Hematopoietic multipotent progenitor cell treated with erythropoietin and hydrocortisone succinate and interleukin-3 and kit ligand, for 17 days (in vitro differentiated cells): Measurements from ENCODE around the gene ATP5F1E.

Experiments used
- DNase-seq: peaks from one replicate; pipeline ENCODE4 v3.0.0-alpha.2; 2015; ENCODE audit warnings: low spot score

ATP5F1E gene

GRCh38 chr20:59032023-59032712, at the start of gene ATP5F1E:
Gene ATP5F1E (minus strand): TSS chr20:59032335. CDS start chr20:59032251, 84 bp downstream.
- peak; percentile 92 for DNase-seq

DNA sequence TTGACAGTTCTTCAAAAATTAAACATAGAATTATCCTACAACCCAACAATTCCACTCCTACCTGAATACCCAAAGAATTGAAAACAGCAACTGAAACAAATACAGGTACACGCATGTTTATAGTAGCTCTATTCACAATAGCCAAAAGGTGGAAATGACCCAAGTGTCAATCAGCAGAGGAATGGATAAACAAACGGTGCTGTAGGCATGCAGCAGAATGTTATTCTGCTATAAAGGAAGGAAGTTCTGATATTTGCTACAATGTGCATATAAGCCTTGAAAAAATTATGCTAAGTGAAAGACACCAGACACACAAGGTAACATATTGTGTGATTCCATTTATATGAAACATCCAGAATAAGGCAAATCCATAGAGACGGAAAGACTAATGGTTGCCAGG, 48.9 kb upstream of the ATP5F1E start:
- DNase-seq, result no peak

- no peak for DNase-seq
Observed at GRCh38 chr20:59078231-59078630, 46.1 kb upstream of the ATP5F1E start.

GRCh38 chr20:59077705-59078104, 45.6 kb upstream of the ATP5F1E start:
- DNase-seq, result no peak

GRCh38 chr20:59075934-59076508, 43.9 kb upstream of the ATP5F1E start:
- no peak for DNase-seq

GRCh38 chr20:59074456-59074855, 42.3 kb upstream of the ATP5F1E start:
- DNase-seq, result no peak

GRCh38 chr20:59073582-59073981, 41.4 kb upstream of the ATP5F1E start:
- no peak for DNase-seq

GRCh38 chr20:59071216-59071615, 39.1 kb upstream of the ATP5F1E start:
- no peak for DNase-seq

GRCh38 chr20:59069026-59069425, 36.9 kb upstream of the ATP5F1E start:
- no peak for DNase-seq

DNA sequence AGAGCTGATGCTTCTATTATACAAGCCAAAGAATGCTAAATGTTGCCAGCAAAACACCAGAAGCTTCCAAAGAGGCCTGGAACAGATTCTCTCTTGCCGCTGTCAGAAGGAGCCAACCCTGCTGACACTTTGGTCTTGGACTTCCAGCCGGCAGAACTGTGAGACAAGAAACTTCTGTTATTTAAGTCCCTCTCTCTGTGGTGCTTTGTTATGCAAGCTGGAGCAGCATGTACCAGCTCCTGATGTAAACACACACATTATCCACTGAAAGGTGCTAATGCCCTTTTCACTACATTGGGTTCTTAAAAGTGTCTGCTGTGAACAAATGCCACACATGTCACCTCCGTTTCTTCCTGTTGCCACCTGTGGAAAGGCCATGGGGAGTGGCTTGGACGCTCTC, 36.4 kb upstream of the ATP5F1E start:
- DNase-seq, result no peak

DNA sequence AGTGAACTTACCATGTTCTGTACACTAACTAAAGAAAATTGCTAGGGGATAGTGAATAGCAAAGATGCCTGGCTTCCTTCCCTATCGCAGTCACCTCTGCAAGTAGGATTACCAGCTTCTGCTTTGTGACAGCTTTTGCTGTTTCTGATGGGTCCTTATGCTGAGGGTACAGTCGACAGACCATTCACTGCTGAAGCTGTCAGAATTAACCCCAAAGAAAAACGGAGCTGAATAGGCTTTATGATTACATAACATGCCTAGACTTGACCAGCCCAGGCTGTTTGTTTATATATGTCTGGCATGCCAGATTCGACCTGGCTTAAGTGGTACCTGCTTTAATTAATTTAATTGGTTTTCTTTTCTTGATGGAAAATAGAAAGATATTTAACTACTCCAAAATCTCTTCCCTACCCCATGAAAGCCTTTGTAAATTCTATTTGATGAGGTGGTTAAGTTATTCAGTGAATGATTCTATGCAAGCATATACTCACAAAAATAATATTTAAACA, 32.1 kb upstream of the ATP5F1E start:
- no peak for DNase-seq

DNA sequence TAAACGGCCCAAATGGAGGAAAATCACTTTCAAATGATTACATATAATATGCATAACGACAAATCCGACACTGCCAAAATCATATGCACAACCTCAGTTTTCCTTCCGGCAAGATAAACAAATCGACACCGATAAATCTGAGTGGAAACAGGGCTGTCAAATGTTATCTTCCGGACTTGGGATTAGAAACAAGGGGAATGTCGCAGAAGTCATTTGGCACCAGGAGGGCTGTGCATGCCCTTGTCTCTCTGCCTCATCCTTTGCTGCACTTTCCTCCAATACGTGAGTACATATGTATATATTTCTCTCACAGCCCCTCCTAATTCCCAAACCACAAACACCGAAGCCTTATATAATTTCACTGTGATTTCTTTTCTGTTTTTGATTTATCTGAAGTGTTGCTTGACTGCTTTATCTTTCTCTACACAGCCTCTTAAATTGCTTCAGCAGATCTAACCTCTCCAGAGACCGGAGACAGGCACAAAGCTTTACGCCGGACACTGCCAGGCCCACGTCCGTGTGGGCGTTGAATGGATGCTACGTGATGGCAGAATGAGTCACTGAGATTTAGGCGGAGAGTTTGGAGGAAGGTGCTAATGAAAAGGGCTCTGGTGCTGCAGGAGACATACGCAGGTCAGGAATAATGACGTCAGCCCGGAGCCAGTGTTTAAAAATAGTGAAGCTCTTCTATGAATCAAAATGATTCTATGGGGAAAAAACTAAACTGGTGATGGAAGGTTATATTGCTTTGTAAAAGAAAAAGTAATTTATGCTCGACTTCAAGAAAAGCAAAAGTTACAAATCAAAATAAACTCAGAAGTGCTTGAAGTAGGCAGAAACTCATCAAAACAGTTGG, 31.5 kb upstream of the ATP5F1E start:
- no peak for DNase-seq

DNA sequence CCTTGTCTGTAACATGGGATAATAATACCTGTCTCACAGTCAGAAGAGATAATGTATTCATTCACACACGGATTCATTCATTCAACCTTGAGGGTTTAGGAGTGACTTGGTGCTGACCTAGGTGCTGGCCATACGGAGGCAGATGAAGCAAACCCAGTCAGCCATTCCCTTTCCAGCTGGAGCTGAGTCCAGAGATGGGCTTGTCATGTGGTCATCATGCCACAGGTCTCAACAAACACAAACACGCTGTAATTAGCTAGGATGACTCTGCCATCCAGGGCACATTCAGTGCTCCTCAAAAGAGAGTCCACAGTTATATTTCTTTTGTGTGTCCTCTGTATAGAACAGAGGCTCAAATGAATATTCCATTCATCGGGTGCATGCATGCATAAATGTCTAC, 29.9 kb upstream of the ATP5F1E start:
- DNase-seq, result no peak

DNA sequence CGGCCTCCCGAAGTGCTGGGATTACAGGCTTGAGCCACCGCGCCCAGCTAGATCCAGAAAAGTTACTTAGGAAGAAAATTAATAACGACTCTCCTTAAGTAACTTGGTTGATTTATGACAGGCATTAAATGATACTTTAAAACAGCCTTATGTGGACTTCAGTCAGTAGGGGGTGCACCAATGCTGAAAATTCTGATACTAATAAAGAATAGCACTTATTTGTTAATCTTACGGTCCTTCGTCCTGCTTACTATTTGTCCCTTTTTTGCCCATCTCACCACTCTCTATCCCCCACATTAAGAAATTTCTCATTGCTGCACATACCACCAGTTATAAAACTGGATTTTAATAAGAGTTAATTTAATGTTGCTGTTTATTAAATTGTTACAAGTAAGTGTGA, 23.2 kb upstream of the ATP5F1E start:
- no peak for DNase-seq

DNA sequence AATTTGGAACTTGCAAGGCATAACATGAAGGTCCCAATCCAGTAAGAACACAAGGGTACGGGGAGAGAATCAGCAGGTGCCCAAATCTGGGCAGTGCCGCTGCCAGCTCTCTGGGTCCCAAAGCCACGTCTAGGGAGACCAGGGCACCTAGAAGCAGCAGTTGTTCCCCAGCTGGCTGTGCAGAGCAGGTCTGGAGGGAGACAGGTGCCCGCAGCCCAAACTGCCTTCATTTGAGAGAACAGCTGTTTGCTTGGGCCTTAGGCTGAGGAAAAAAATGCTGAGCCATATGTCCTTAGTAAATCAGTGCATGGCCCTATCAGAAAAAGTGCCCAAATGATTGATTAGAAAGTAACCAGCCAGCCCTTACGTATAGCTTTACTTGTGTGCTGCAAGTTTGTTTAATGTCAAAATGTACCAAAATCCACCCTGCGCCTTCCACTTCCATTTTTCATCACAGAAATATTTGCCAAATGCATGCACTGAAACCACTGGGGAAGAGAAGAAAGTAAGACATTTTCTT, 19.6 kb upstream of the ATP5F1E start:
- no peak for DNase-seq

- no peak for DNase-seq
Observed at GRCh38 chr20:59050437-59050836, 18.3 kb upstream of the ATP5F1E start.

DNA sequence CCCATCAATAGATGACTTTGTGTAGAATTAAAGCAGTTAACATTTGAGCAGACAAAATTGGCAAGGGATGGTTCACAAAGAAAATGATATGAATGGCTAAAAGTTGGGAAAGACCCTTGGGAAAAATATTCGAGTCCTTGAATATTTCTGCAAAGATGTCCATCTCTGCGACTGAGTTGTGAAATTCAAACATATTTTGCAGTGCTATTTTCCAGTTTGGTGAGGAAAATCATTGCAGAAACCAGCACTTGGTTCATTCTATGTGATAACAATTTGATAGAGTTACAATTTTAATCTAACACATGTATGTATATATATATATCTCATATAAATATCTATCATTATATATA, 16.5 kb upstream of the ATP5F1E start:
- no peak for DNase-seq

DNA sequence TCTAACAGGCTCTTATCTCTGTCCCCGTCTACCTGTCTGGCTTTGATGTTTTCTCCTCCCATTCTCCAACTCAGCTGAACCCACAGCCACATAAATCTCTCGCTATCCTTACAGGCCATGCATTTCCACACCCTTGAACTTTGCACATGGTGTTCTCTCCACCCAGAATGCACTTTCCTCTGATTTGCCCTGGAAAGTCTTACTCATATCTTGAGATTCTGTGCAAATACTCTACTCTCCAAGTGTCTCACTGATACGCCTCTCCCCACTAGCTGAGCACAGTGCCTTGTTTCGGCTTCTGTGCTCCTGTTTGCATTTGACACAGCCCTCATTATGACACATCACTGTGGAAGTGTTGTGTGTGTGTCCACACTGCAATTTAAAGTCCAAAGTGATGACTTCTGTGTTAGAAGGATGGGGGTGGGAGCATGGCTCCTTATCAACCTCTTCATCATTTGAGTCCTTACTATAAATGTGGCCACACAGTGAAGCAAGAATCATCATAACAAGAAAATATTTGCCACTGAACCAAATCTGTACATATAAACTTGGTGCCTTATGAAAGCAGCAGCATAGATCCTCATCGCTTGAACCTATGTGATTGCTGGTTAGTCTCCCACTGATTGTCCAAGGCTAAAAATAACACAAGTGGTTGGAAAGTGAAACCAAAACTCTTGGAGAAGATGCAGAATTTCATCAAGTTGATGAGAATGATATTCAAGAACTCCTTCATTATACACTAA, 16.0 kb upstream of the ATP5F1E start:
- DNase-seq, result no peak

DNA sequence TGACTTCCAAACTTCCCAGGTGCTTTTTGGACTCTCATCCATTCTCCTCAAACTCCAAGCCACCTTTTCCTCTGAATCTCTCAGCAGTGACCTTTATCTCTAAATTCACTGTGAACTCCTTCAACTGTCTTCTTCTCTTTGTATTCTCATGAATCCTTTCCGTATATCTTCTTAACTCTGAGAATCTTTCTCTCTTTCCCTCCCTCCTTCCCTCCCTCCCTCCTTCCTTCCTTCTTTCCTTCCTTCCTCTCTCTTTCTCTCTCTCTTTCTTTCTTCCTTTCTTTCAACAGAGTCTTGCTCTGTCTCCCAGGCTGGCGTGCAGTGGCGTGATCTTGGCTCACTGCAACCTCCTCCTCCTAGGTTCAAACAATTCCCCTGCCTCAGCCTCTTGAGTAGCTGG, 14.7 kb upstream of the ATP5F1E start:
- DNase-seq, result no peak

DNA sequence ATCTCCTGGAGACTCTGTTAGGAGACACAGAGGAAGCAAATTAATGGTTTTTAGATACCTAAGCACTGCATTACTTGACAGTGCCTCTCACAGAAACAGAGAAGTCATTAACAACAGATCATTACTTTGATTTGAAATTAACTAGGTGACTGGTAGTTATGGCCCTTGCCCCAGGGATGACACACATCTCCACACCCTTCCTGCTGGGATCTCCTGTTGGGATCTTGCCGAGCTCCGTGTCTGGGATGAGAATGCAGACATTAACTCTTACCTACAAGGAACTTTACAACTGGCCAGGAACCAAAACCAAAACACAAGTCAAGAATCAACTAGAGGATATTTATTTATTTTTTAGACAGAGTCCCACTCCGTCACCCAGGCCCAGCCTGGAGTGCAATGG, 12.7 kb upstream of the ATP5F1E start:
- no peak for DNase-seq

GRCh38 chr20:59044295-59044694, 12.2 kb upstream of the ATP5F1E start:
- DNase-seq, result no peak

- no peak for DNase-seq
Observed at GRCh38 chr20:59043698-59044097, 11.6 kb upstream of the ATP5F1E start.
